Measurements from ENCODE around the gene NVL.

The NVL gene

DNA sequence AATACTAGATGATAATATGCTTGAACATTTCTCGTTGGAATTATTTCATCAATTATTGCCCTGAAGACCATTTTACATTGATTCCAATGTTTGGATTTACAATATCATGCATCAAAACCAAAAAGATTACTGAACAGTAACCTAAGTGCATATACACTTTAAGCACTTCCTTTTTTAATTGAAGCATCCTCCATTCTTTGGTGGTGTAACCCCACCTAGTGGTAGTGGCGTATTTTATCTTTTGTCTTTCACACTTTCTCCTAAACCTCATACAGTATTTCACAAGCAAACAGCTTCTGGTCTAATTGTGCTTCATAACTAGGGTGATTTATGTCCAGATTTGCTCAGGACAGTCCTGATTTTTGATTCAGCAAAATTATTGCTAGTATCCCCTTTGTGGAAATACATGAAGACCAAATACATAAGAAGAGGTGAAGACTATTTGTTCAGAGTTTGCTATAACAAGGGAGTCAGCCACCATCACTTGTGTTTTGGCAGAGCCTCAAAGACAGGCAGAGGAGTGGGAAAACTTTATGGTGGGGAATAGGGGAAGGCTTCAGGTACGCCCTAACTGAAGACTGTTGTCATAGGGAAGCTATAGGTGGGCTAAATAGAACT is 3.4 kb upstream of the NVL start:
- POLR2A ChIA-PET (ENCODE audit: low non-redundant PET), result no interaction called here
- CTCF ChIA-PET, result interaction anchor here (0.5 to 0.7 kb wide), 6 partner anchors 41 to 1209 kb away, joined by 3 to 5 read pairs (median 3); no protein-coding TSS in a partner anchor
- H3K27ac ChIP-seq, result no peak overlapping the region
- TF ChIP-seq, protein P1, sequence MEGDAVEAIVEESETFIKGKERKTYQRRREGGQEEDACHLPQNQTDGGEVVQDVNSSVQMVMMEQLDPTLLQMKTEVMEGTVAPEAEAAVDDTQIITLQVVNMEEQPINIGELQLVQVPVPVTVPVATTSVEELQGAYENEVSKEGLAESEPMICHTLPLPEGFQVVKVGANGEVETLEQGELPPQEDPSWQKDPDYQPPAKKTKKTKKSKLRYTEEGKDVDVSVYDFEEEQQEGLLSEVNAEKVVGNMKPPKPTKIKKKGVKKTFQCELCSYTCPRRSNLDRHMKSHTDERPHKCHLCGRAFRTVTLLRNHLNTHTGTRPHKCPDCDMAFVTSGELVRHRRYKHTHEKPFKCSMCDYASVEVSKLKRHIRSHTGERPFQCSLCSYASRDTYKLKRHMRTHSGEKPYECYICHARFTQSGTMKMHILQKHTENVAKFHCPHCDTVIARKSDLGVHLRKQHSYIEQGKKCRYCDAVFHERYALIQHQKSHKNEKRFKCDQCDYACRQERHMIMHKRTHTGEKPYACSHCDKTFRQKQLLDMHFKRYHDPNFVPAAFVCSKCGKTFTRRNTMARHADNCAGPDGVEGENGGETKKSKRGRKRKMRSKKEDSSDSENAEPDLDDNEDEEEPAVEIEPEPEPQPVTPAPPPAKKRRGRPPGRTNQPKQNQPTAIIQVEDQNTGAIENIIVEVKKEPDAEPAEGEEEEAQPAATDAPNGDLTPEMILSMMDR (conservative IDR thresholded peaks at IDR 0.05; ENCODE audit: low read depth), result peak; percentile 73
- DNase-seq (ENCODE audit: low spot score), result peak; percentile 46

DNA sequence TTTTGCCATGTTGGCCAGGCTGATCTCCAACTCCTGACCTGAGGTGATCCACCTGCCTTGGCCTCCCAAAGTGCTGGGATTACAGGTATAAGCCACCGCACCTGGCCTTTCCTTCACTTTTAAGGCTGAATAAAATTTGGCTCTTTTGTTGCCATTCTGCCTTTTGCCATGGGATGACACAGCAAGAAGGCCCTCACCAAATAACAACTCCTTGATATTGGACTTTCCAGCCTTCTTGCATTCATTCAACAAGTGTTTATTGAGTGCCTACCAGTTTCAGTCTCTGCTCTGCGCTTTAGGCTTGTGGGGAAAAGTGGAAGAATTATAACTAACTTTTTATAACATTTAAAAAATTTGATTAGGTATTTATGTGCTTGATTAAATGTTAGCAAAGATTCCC is 1.9 kb upstream of the NVL start:
- TF ChIP-seq, protein P1 (conservative IDR thresholded peaks at IDR 0.05; ENCODE audit: low read depth), result no peak
- no peak overlapping the region for H3K27ac ChIP-seq
- ChIA-PET CTCF (interaction anchor here (0.6 kb wide), 1 partner anchor 207 kb away, joined by 4 read pairs; no protein-coding TSS in a partner anchor), POLR2A (ENCODE audit: low non-redundant PET) (no interaction called here)
- no peak for DNase-seq (ENCODE audit: low spot score)

DNA sequence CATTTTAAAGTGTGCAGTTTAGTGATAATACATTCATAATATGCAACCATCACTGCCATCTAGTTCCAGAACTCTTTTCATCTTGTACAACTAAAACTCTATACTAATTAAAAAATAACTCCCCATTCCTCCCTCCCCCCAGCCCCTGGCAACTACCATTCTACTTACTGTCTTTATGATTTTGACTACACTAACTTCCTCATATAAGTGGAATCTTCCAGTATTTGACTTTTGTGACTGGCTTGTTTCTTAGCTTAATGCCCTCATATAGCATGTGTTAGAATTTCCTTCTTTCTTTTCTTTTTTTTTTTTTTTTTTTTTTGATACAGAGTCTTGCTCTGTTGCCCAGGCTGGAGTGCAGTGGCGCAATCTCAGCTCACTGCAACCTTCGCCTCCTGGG is 1.4 kb upstream of the NVL start:
- ChIA-PET POLR2A (ENCODE audit: low non-redundant PET) (no interaction called here), CTCF (interaction anchor here (0.6 kb wide), 1 partner anchor 207 kb away, joined by 4 read pairs; no protein-coding TSS in a partner anchor)
- no peak for DNase-seq (ENCODE audit: low spot score)
- H3K27ac ChIP-seq, result peak overlapping the region; percentile 91
- TF ChIP-seq, protein P1 (conservative IDR thresholded peaks at IDR 0.05; ENCODE audit: low read depth), result no peak

DNA sequence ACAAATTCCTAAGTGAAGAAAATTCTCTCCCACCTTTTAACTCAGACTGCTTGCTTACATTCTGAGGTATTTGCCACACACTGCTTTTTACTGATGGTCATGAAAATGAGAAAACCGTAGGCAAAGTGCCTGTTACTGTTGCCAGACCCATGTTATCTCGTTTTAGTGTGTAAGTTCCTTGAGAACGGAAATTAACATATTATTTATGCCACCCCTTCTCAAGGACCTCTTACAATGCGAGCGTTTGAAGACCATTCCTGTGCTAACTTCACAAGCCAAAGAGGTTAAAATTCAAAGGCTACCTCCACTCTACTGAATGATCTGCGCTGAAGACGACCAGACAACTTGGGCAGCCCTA is 509 bp downstream of the NVL start:
- ChIA-PET POLR2A (ENCODE audit: low non-redundant PET) (no interaction called here), CTCF (no interaction called here)
- H3K27ac ChIP-seq, result peak overlapping the region; percentile 91
- DNase-seq (ENCODE audit: low spot score), result no peak
- TF ChIP-seq, protein P1 (conservative IDR thresholded peaks at IDR 0.05; ENCODE audit: low read depth), result no peak

DNA sequence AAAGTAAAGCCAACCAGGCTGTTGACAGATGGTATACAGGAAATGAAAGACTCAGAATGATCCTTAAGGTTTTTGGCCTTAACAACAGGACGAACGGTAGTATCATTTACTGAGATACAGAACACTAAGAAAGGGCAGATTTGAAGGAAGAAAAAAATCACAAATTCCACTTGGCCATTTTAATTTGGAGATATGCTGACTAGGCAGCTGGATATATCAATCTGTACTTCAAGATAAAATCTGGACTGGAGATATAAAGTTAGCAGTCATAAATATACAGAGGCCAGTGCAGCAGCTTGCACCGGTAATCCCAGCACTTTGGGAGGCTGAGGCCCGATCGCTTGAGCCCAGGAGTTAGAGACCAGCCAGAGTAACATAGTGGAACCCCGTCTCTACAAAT is 1.3 kb downstream of the NVL start:
- no peak for DNase-seq (ENCODE audit: low spot score)
- H3K27ac ChIP-seq, result no peak overlapping the region
- POLR2A ChIA-PET (ENCODE audit: low non-redundant PET), result no interaction called here
- CTCF ChIA-PET, result no interaction called here
- TF ChIP-seq, protein P1 (conservative IDR thresholded peaks at IDR 0.05; ENCODE audit: low read depth), result no peak

DNA sequence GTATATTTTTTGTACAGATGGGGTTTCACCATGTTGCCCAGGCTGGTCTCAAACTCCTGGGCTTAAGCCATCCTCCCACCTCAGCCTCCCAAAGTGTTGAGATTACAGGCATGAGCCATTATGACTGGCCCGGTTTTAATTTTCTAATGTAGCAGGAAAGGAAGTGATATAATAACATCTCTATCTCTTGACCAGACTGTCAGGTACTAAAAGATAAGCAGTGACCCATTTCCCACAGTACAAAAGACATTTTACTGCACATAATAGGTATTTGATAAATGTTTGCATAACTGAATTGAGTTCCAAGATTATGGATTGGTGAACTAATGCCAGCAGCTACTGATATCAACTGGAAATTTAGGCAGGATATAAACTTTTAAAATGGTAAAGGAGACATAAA is 4.0 kb downstream of the NVL start:
- no peak overlapping the region for H3K27ac ChIP-seq
- TF ChIP-seq, protein P1 (conservative IDR thresholded peaks at IDR 0.05; ENCODE audit: low read depth), result no peak
- CTCF ChIA-PET, result no interaction called here
- POLR2A ChIA-PET (ENCODE audit: low non-redundant PET), result no interaction called here
- no peak for DNase-seq (ENCODE audit: low spot score)

All from RWPE1 (cell line).